MM.1S (cell line): ENCODE results near the gene LAD1.

Experiments used
- EZH2 ChIP-seq: fragments of 300-600 bp; sonication (generic); optimal IDR thresholded peaks from 2 replicates; pipeline ENCODE3; 2017; ENCODE audit warnings: low read depth, mild to moderate bottlenecking, antibody characterized with exemption, low read length, mixed read lengths
- EZH2phosphoT487 ChIP-seq: fragments of 300-600 bp; sonication (generic); IDR thresholded peaks from 2 replicates; pipeline ENCODE4 v1.6.1; 2018; ENCODE audit warnings: antibody characterized with exemption, low read length
- TF ChIP-seq, protein P1 (sequence below): fragments of 300-600 bp; sonication (generic); IDR thresholded peaks from 2 replicates; pipeline ENCODE4 v1.5.1; 2016; ENCODE audit warnings: antibody characterized with exemption, low read length, mixed read lengths

GRCh38 chr1:201371792-201372191 is 27.3 kb downstream of the LAD1 start:
- TF ChIP-seq, protein P1, sequence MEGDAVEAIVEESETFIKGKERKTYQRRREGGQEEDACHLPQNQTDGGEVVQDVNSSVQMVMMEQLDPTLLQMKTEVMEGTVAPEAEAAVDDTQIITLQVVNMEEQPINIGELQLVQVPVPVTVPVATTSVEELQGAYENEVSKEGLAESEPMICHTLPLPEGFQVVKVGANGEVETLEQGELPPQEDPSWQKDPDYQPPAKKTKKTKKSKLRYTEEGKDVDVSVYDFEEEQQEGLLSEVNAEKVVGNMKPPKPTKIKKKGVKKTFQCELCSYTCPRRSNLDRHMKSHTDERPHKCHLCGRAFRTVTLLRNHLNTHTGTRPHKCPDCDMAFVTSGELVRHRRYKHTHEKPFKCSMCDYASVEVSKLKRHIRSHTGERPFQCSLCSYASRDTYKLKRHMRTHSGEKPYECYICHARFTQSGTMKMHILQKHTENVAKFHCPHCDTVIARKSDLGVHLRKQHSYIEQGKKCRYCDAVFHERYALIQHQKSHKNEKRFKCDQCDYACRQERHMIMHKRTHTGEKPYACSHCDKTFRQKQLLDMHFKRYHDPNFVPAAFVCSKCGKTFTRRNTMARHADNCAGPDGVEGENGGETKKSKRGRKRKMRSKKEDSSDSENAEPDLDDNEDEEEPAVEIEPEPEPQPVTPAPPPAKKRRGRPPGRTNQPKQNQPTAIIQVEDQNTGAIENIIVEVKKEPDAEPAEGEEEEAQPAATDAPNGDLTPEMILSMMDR, result no peak
- no peak for TF ChIP-seq EZH2
- TF ChIP-seq EZH2phosphoT487, result no peak
